CD4-positive, alpha-beta memory T cell (primary cell): Measurements from ENCODE around the gene CCDC174. TPM values are rescaled to one million over a fixed set of nuclear protein-coding genes. Genes with fewer than 3 reads are reported as not detected.
A peak's percentile ranks its signal among the peaks of the same experiment; 100 is the strongest.

Source experiments
- CTCF ChIA-PET: fragments of 350-600 bp; sonication (Branson Sonifier 250); formaldehyde crosslinking; loops from one replicate; lab custom pipeline; 2021; ENCODE audit warnings: inconsistent platforms; ENCODE audit not compliant: partially characterized antibody; lab: Charles Lee
- POLR2A ChIA-PET: fragments of 350-600 bp; sonication (Branson Sonifier 250); formaldehyde crosslinking; loops from one replicate; lab custom pipeline; 2021; ENCODE audit not compliant: partially characterized antibody; lab: Charles Lee
- DNase-seq, 5 donors: peaks; one replicate each; pipeline versions ENCODE4 v3.0.0 to v3.0.0-alpha.2; 2020 to 2022; ENCODE audit warnings: mixed read lengths in 1 of 5
- H3K27ac ChIP-seq: one replicate; pipeline ENCODE4 v1.7.0; 2013; ENCODE audit warnings: low read depth, low read length
- H3K27me3 ChIP-seq: 2 replicates; pipeline ENCODE4 v1.7.0; 2013; ENCODE audit warnings: mild to moderate bottlenecking, low read length, moderate library complexity; ENCODE audit not compliant: insufficient read depth
- H3K36me3 ChIP-seq: 2 replicates; pipeline ENCODE4 v1.7.0; 2013; ENCODE audit warnings: mild to moderate bottlenecking, low read length, moderate library complexity; ENCODE audit not compliant: insufficient read depth
- H3K4me1 ChIP-seq: 2 replicates; pipeline ENCODE4 v1.7.0; 2013; ENCODE audit warnings: mild to moderate bottlenecking, low read length, moderate library complexity; ENCODE audit not compliant: insufficient read depth
- H3K4me3 ChIP-seq, 2 donors: one replicate each; pipeline ENCODE4 v1.7.0; 2013; ENCODE audit warnings: low read length in 2 of 2, mild to moderate bottlenecking in 1 of 2
- H3K9me3 ChIP-seq, 2 donors: one replicate each; pipeline ENCODE4 v1.7.0; 2013; ENCODE audit warnings: low read length in 2 of 2, control low read depth in 1 of 2; ENCODE audit not compliant: control insufficient read depth in 1 of 2
- H3K27ac Mint-ChIP-seq, 7 donors: one replicate each; pipeline ENCODE4 v1.8.0; 2020 to 2021; ENCODE audit warnings: mixed read lengths in 7 of 7, mild to moderate bottlenecking in 6 of 7, inconsistent platforms in 3 of 7, moderate library complexity in 3 of 7
- H3K27me3 Mint-ChIP-seq, 2 donors: one replicate each; pipeline ENCODE4 v1.8.0; 2020 to 2021; ENCODE audit warnings: mixed read lengths in 2 of 2
- H3K36me3 Mint-ChIP-seq, 2 donors: one replicate each; pipeline ENCODE4 v1.8.0; 2020 to 2021; ENCODE audit warnings: mixed read lengths in 2 of 2, inconsistent platforms in 1 of 2, mild to moderate bottlenecking in 1 of 2
- H3K4me1 Mint-ChIP-seq, 4 donors: one replicate each; pipeline ENCODE4 v1.8.0; 2020 to 2021; ENCODE audit warnings: mixed read lengths in 4 of 4, mild to moderate bottlenecking in 1 of 4
- H3K4me3 Mint-ChIP-seq, 8 donors: one replicate each; pipeline ENCODE4 v1.8.0; 2020 to 2021; ENCODE audit warnings: mixed read lengths in 8 of 8, mild to moderate bottlenecking in 7 of 8, moderate library complexity in 6 of 8, inconsistent platforms in 3 of 8
- H3K9me3 Mint-ChIP-seq, 8 donors: one replicate each; pipeline ENCODE4 v1.8.0; 2020 to 2021; ENCODE audit warnings: mixed read lengths in 8 of 8, mild to moderate bottlenecking in 5 of 8, inconsistent platforms in 3 of 8, moderate library complexity in 1 of 8
- intact Hi-C: fragments of 100-400 bp; cut with micrococcal nuclease; formaldehyde crosslinking; loops from one replicate; pipeline ENCODE4 v1.15.1; 2023
- polyA plus RNA-seq, 2 donors: library from polyadenylated mRNA; unstranded; fragments of 300-500 nt; fragmentation: Illumina TruSeq; gene quantifications; one replicate each; pipeline ENCODE4 v1.2.3, GENCODE V29; 2021
- total RNA-seq, 2 experiments: library from RNA; stranded (reverse); gene quantifications; one replicate each; pipeline ENCODE4 v1.2.3, GENCODE V29; 2021

CCDC174 gene
- total and polyA plus RNA-seq, 4 experiments from 2014 or later: 20.0 to 51.8 (median 37.1) TPM

DNA sequence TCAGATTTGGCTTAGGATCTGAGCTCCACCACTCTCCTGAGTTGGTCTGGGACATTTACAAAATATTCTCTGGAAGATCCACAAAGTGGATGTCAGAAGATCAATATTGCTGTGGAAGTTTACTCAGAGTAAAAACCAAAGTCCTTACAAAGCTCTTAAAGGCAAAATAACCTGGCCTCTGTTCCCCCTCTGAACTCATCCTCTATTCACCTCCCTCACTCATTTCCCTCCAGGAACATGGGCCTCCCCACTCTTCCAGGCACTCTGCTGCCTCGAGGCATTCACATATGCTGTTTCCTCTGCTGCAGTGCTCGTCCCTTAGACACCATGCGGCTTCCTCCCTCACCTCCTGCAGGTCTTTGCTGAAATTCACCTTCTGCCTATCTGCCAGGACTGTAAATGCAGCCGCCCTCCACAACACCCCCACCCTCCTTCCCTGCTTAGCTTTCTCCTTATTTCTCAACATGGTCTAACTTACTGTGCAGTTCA lies 19.1 kb upstream of the CCDC174 start:
- peaks cover 17 to 31% of the 10 kb centered on the region in 2 donors for H3K27me3 Mint-ChIP-seq
- Histone ChIP-seq H3K27ac (no peak overlapping the region), H3K27me3 (no peaks in the 10 kb centered on the region), H3K36me3 (no peaks in the 10 kb centered on the region), H3K4me1 (no peaks in the 10 kb centered on the region), H3K4me3 (no peak overlapping the region), H3K9me3 (no peaks in the 10 kb centered on the region)
- no peak for DNase-seq
- H3K4me1 Mint-ChIP-seq: no peaks in the 10 kb centered on the region
- H3K36me3 Mint-ChIP-seq: no peaks in the 10 kb centered on the region
- no peak overlapping the region for H3K27ac Mint-ChIP-seq
- POLR2A ChIA-PET: interaction anchor here (1.1 kb wide), 1 partner anchor 19 kb away, joined by 3 read pairs; the partner anchor contains the start of gene CCDC174
- intact Hi-C loops: loop anchor here (5.0 to 10.0 kb wide), 2 partner anchors 152 to 735 kb away; no protein-coding TSS in a partner anchor
- H3K9me3 Mint-ChIP-seq: peaks cover 0 to 6% (median 0%) of the 10 kb centered on the region in 8 donors
- no peak overlapping the region for H3K4me3 Mint-ChIP-seq
- CTCF ChIA-PET: interaction anchor here (1.0 to 2.9 kb wide), 6 partner anchors 9 to 300 kb away, joined by 3 to 33 read pairs (median 4); partner anchors contain the start of gene CCDC174

DNA sequence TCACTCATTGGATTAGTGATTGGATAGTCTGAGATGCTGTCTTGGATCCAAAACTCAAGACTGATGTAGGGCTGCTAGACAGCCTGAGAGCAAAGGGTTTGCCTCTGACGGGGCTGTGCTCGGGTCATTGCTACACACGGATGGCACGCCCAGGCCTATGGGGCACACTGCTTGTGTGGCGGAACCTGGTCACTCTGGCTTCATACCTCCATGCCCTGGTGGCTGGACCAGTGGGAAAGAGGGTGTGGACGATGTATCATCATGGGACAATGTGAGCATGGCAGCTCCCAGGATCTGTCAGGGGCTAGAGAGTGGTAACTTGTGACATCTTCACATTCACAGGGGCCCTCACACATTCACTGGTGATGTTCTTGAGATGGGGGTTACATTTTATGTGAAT lies 18.1 kb upstream of the CCDC174 start:
- no peak for DNase-seq
- POLR2A ChIA-PET: no interaction called here
- Histone ChIP-seq H3K9me3 (no peaks in the 10 kb centered on the region), H3K27ac (no peak overlapping the region), H3K36me3 (no peaks in the 10 kb centered on the region), H3K4me3 (no peak overlapping the region), H3K4me1 (no peaks in the 10 kb centered on the region), H3K27me3 (no peaks in the 10 kb centered on the region)
- H3K4me1 Mint-ChIP-seq: no peaks in the 10 kb centered on the region
- peaks cover 26 to 37% of the 10 kb centered on the region in 2 donors for H3K27me3 Mint-ChIP-seq
- no peak overlapping the region for H3K4me3 Mint-ChIP-seq
- H3K36me3 Mint-ChIP-seq: no peaks in the 10 kb centered on the region
- no peak overlapping the region for H3K27ac Mint-ChIP-seq
- intact Hi-C loops: loop anchor here (5.0 to 10.0 kb wide), 2 partner anchors 151 to 736 kb away; no protein-coding TSS in a partner anchor
- CTCF ChIA-PET: interaction anchor here (1.0 to 2.9 kb wide), 5 partner anchors 10 to 300 kb away, joined by 3 to 33 read pairs (median 4); partner anchors contain the start of gene CCDC174
- H3K9me3 Mint-ChIP-seq: peaks cover 0 to 2% (median 0%) of the 10 kb centered on the region in 8 donors

DNA sequence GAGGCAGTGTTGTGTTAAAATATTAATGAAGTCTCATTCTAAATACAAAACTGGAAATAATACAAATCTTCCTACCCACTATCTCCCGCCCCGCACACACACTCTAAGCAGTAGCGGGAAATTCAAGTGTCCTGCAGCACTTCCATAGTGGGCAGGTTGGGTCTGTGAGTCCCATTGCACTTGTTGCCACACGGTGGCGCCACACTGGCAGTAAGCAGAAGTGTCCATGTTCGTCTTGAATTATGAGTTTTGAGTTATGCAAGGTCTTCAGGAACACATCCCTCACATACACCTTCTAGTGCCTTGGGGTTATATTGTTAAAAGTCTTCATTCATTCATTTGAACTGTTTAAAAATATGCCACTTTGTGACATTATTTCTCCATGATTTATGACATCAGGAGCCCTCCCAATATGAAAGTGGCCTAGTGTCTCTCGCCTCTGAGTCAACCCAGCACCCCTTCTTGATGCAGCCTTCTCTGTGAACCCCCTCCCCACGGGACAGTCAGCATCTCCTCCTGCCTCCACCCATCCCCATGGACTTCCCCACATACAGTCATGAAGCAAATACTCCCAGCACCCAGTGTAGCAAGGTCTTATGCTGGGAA lies 17.6 kb upstream of the CCDC174 start:
- peaks cover 31 to 39% of the 10 kb centered on the region in 2 donors for H3K27me3 Mint-ChIP-seq
- peaks cover 0 to 2% (median 0%) of the 10 kb centered on the region in 8 donors for H3K9me3 Mint-ChIP-seq
- H3K36me3 ChIP-seq: no peaks in the 10 kb centered on the region
- H3K27me3 ChIP-seq: no peaks in the 10 kb centered on the region
- ChIA-PET POLR2A (no interaction called here), CTCF (interaction anchor here (3.4 kb wide), 1 partner anchor 288 kb away, joined by 31 read pairs; no protein-coding TSS in a partner anchor)
- intact Hi-C loops: loop anchor here (1.0 to 10.0 kb wide), 3 partner anchors 151 to 737 kb away; no protein-coding TSS in a partner anchor
- H3K4me1 Mint-ChIP-seq: no peaks in the 10 kb centered on the region
- H3K36me3 Mint-ChIP-seq: no peaks in the 10 kb centered on the region
- no peak overlapping the region for H3K4me3 ChIP-seq
- H3K4me1 ChIP-seq: no peaks in the 10 kb centered on the region
- peak; percentile 44 to 60 (median 52) for DNase-seq
- no peak overlapping the region for H3K27ac ChIP-seq
- H3K27ac Mint-ChIP-seq: no peak overlapping the region
- no peak overlapping the region for H3K4me3 Mint-ChIP-seq
- H3K9me3 ChIP-seq: no peaks in the 10 kb centered on the region

- H3K4me3 ChIP-seq: no peak overlapping the region
- H3K4me1 ChIP-seq: no peaks in the 10 kb centered on the region
- Mint-ChIP-seq H3K27me3 (peaks cover 40 to 44% of the 10 kb centered on the region in 2 donors), H3K4me3 (no peak overlapping the region), H3K9me3 (peaks cover 0 to 2% (median 0%) of the 10 kb centered on the region in 8 donors), H3K4me1 (no peaks in the 10 kb centered on the region), H3K36me3 (no peaks in the 10 kb centered on the region), H3K27ac (no peak overlapping the region)
- H3K27me3 ChIP-seq: no peaks in the 10 kb centered on the region
- CTCF ChIA-PET: interaction anchor here (0.6 to 3.4 kb wide), 3 partner anchors 284 to 1783 kb away, joined by 3 to 31 read pairs (median 5); no protein-coding TSS in a partner anchor
- POLR2A ChIA-PET: interaction anchor here (2.2 kb wide), 1 partner anchor 16 kb away, joined by 9 read pairs; the partner anchor contains the start of gene CCDC174
- intact Hi-C loops: loop anchor here (1.0 to 10.0 kb wide), 3 partner anchors 150 to 738 kb away; no protein-coding TSS in a partner anchor
- no peaks in the 10 kb centered on the region for H3K9me3 ChIP-seq
- H3K27ac ChIP-seq: no peak overlapping the region
- no peaks in the 10 kb centered on the region for H3K36me3 ChIP-seq
- DNase-seq: no peak
Measured at GRCh38 chr3:14634763-14635400, 16.7 kb upstream of the CCDC174 start.

DNA sequence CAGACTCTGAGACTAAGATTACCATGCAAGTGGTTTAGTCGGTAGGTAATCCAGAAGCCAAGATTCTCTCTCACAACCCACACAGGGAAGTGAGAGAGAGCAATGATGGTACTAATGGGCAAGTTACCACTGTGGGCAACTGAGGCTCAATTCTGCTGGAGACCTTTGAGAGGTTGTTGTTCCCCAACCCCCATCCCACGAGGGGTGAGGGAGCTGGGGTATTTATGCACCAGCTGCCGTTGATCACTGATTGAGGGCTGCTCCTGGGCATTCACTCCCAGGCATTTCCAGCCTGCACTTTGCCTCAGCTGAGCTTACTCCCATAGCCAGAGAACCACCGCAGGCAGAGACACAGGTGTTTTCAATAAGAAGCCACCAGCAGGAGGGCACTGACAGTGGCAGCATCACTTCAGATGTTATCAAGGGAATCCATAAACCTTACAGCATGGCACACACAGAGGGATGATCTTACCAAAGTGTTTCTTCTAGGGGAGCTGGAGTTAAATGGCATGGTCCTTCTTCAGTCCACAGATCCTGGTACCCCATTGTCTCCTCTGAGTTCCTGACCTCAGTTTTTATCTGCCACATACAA lies 15.0 kb upstream of the CCDC174 start:
- no peak overlapping the region for H3K4me3 ChIP-seq
- ChIA-PET POLR2A (interaction anchor here (0.5 to 2.2 kb wide), 2 partner anchors 15 to 291 kb away, joined by 3 to 9 read pairs; partner anchors contain the start of gene CCDC174), CTCF (interaction anchor here (3.4 kb wide), 1 partner anchor 285 kb away, joined by 31 read pairs; no protein-coding TSS in a partner anchor)
- H3K9me3 Mint-ChIP-seq: peaks cover 0 to 2% (median 0%) of the 10 kb centered on the region in 8 donors
- H3K36me3 ChIP-seq: no peaks in the 10 kb centered on the region
- no peak overlapping the region for H3K27ac Mint-ChIP-seq
- H3K4me1 ChIP-seq: no peaks in the 10 kb centered on the region
- no peaks in the 10 kb centered on the region for H3K27me3 ChIP-seq
- H3K9me3 ChIP-seq: no peaks in the 10 kb centered on the region
- no peak for DNase-seq
- H3K27me3 Mint-ChIP-seq: peaks cover 43 to 49% of the 10 kb centered on the region in 2 donors
- H3K36me3 Mint-ChIP-seq: no peaks in the 10 kb centered on the region
- no peak overlapping the region for H3K4me3 Mint-ChIP-seq
- no peaks in the 10 kb centered on the region for H3K4me1 Mint-ChIP-seq
- H3K27ac ChIP-seq: no peak overlapping the region
- intact Hi-C loops: loop anchor here (10.0 kb wide), 1 partner anchor 148 kb away; no protein-coding TSS in a partner anchor

- ChIA-PET CTCF (interaction anchor here (0.9 to 1.7 kb wide), 2 partner anchors 11 to 283 kb away, joined by 3 to 5 read pairs; no protein-coding TSS in a partner anchor), POLR2A (no interaction called here)
- no peak for DNase-seq
- no peaks in the 10 kb centered on the region for H3K36me3 Mint-ChIP-seq
- Histone ChIP-seq H3K9me3 (no peaks in the 10 kb centered on the region), H3K27me3 (no peaks in the 10 kb centered on the region), H3K36me3 (no peaks in the 10 kb centered on the region), H3K4me3 (no peak overlapping the region), H3K4me1 (no peaks in the 10 kb centered on the region), H3K27ac (no peak overlapping the region)
- intact Hi-C loops: no loop called here
- H3K4me1 Mint-ChIP-seq: no peaks in the 10 kb centered on the region
- no peak overlapping the region for H3K4me3 Mint-ChIP-seq
- peaks cover 47 to 48% of the 10 kb centered on the region in 2 donors for H3K27me3 Mint-ChIP-seq
- H3K9me3 Mint-ChIP-seq: peaks cover 0 to 2% (median 0%) of the 10 kb centered on the region in 8 donors
- no peak overlapping the region for H3K27ac Mint-ChIP-seq
Measured at GRCh38 chr3:14640157-14640562, 11.4 kb upstream of the CCDC174 start.
